Measurements from ENCODE around the gene ST7.

GRCh38 chr7:117034851-117035464, 81.7 kb downstream of the ST7 start:
- TF ChIP-seq CTCF (IDR thresholded peaks at IDR 0.05; ENCODE audit: low read depth, low read length) (no peak), POLR2A (IDR thresholded peaks at IDR 0.05; ENCODE audit: extremely low read depth, insufficient read length) (no peak)
